ENCODE data around the gene MLH3. TPM values are rescaled to one million over a fixed set of nuclear protein-coding genes. Genes with fewer than 3 reads are reported as not detected.

The MLH3 gene
- total RNA-seq, 2 experiments from 2014 or later: 6.6 to 6.7 TPM

GRCh38 chr14:75060420-75060819 lies 9.2 kb upstream of the MLH3 start:
- DNase-seq (ENCODE audit: low spot score): no peak
- H3K9me3 ChIP-seq (ENCODE audit: low read length): peaks cover 13% of the 10 kb centered on the region
- H3K4me2 ChIP-seq (ENCODE audit: low read length): no peak overlapping the region
- CTCF ChIA-PET (ENCODE audit: unreplicated experiment): no interaction called here
- H3K36me3 ChIP-seq (ENCODE audit: insufficient read depth, low read length): peaks cover 37% of the 10 kb centered on the region
- no peaks in the 10 kb centered on the region for H4K20me1 ChIP-seq (ENCODE audit: insufficient read depth, low read length)
- intact Hi-C loops (cut with micrococcal nuclease; ENCODE audit: unreplicated experiment): loop anchor here (10.0 kb wide), 1 partner anchor 244 kb away; no protein-coding TSS in a partner anchor
- no peak overlapping the region for H3K27ac ChIP-seq (ENCODE audit: low read depth, low read length, poor library complexity, severe bottlenecking)
- TF ChIP-seq EZH2phosphoT487 (IDR thresholded peaks at IDR 0.05; ENCODE audit: borderline replicate concordance, low read depth, low read length) (no peak), CTCF (conservative IDR thresholded peaks at IDR 0.05; ENCODE audit: low read length) (no peak)
- H3K4me3 ChIP-seq (ENCODE audit: low read depth, low read length, poor library complexity, severe bottlenecking): no peak overlapping the region
- no peaks in the 10 kb centered on the region for H3K9me2 ChIP-seq (ENCODE audit: insufficient read depth, low read length)
- H3K4me1 ChIP-seq (ENCODE audit: insufficient read depth, low read length, poor library complexity, severe bottlenecking): peaks cover 8% of the 10 kb centered on the region
- POLR2A ChIA-PET: no interaction called here
- H3K79me2 ChIP-seq (ENCODE audit: insufficient read depth, low read depth, low read length): peaks cover 36% of the 10 kb centered on the region
- H2AFZ ChIP-seq (ENCODE audit: low read length): no peak overlapping the region
- BruUV-seq (replicated peaks): no TSS peak

GRCh38 chr14:75059642-75060041 lies 8.4 kb upstream of the MLH3 start:
- POLR2A ChIA-PET: no interaction called here

More at GRCh38 chr14:75059642-75060041, 8.4 kb upstream of the MLH3 start:
- CTCF ChIA-PET (ENCODE audit: unreplicated experiment): no interaction called here
- Histone ChIP-seq H3K9me2 (ENCODE audit: insufficient read depth, low read length) (no peaks in the 10 kb centered on the region), H3K4me2 (ENCODE audit: low read length) (no peak overlapping the region), H3K27ac (ENCODE audit: low read depth, low read length, poor library complexity, severe bottlenecking) (no peak overlapping the region), H3K79me2 (ENCODE audit: insufficient read depth, low read depth, low read length) (peaks cover 36% of the 10 kb centered on the region), H3K9me3 (ENCODE audit: low read length) (peaks cover 13% of the 10 kb centered on the region), H3K4me1 (ENCODE audit: insufficient read depth, low read length, poor library complexity, severe bottlenecking) (peaks cover 8% of the 10 kb centered on the region), H4K20me1 (ENCODE audit: insufficient read depth, low read length) (no peaks in the 10 kb centered on the region), H3K36me3 (ENCODE audit: insufficient read depth, low read length) (peaks cover 40% of the 10 kb centered on the region), H2AFZ (ENCODE audit: low read length) (no peak overlapping the region), H3K4me3 (ENCODE audit: low read depth, low read length, poor library complexity, severe bottlenecking) (no peak overlapping the region)
- BruUV-seq (replicated peaks): no TSS peak
- intact Hi-C loops (cut with micrococcal nuclease; ENCODE audit: unreplicated experiment): loop anchor here (10.0 kb wide), 1 partner anchor 245 kb away; no protein-coding TSS in a partner anchor
- TF ChIP-seq CTCF (conservative IDR thresholded peaks at IDR 0.05; ENCODE audit: low read length): no peak
- no peak for TF ChIP-seq EZH2phosphoT487 (IDR thresholded peaks at IDR 0.05; ENCODE audit: borderline replicate concordance, low read depth, low read length)
- DNase-seq (ENCODE audit: low spot score): no peak

All from OCI-LY7 (cell line).